Coronary artery (tissue), 2 donors: Measurements from ENCODE around the gene ADAMTS2.

ENCODE experiments used
- DNase-seq: peaks from one replicate; pipeline ENCODE4 v3.0.0-alpha.2; 2017; ENCODE audit warnings: low spot score
- H3K27ac ChIP-seq, 2 donors: fragments of 200-600 bp; sonication (generic); one replicate each; pipeline ENCODE4 v1.5.1; 2016 to 2019
- H3K4me3 ChIP-seq: fragments of 200-600 bp; sonication (generic); 2 replicates; pipeline ENCODE4 v1.5.1; 2016; ENCODE audit warnings: mild to moderate bottlenecking, moderate library complexity
- TF ChIP-seq, protein P1 (sequence below): fragments of 200-600 bp; sonication (generic); IDR thresholded peaks from one replicate; pipeline ENCODE4 v1.5.1; 2019; ENCODE audit warnings: antibody characterized with exemption

Gene ADAMTS2

DNA sequence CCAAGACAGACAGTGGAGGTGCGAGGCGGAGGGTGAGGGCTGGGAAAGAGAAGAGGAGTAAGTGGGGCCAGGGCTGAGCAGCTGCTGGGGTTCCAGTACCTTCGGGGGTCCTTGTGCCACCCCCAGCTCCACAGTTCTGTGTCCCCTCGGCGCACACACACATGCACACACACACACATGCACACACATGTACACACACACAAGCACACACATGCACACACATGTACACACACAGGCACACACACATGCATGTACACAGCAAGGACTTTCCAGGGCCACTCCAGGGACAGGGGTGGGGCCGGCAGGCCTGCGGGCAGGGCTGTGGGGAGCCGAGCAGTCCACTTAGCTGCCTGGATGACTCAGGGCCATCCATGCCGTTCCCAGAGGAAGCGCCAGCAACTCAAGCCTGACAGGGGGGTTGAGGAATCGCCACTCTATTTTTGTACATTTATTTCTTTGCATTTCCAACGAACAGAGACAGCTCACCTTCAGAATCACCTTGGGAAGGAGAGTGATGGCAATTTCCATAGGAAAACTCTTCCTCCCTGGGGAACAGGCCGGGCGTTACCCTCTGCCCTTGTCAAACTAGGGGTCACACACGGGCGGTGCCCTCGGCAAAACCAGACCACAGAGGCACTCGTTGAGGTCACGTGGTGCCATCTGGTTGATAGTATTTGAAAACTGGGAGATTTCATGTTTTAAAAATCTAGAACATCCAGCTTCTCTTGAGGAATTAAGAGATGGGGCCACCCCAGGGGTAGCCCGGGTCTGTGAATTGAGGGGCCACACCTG lies 135.7 kb downstream of the ADAMTS2 start:
- H3K4me3 ChIP-seq: no peak overlapping the region
- no peak overlapping the region for H3K27ac ChIP-seq
- TF ChIP-seq, protein P1, sequence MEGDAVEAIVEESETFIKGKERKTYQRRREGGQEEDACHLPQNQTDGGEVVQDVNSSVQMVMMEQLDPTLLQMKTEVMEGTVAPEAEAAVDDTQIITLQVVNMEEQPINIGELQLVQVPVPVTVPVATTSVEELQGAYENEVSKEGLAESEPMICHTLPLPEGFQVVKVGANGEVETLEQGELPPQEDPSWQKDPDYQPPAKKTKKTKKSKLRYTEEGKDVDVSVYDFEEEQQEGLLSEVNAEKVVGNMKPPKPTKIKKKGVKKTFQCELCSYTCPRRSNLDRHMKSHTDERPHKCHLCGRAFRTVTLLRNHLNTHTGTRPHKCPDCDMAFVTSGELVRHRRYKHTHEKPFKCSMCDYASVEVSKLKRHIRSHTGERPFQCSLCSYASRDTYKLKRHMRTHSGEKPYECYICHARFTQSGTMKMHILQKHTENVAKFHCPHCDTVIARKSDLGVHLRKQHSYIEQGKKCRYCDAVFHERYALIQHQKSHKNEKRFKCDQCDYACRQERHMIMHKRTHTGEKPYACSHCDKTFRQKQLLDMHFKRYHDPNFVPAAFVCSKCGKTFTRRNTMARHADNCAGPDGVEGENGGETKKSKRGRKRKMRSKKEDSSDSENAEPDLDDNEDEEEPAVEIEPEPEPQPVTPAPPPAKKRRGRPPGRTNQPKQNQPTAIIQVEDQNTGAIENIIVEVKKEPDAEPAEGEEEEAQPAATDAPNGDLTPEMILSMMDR: no peak
- DNase-seq: no peak

DNA sequence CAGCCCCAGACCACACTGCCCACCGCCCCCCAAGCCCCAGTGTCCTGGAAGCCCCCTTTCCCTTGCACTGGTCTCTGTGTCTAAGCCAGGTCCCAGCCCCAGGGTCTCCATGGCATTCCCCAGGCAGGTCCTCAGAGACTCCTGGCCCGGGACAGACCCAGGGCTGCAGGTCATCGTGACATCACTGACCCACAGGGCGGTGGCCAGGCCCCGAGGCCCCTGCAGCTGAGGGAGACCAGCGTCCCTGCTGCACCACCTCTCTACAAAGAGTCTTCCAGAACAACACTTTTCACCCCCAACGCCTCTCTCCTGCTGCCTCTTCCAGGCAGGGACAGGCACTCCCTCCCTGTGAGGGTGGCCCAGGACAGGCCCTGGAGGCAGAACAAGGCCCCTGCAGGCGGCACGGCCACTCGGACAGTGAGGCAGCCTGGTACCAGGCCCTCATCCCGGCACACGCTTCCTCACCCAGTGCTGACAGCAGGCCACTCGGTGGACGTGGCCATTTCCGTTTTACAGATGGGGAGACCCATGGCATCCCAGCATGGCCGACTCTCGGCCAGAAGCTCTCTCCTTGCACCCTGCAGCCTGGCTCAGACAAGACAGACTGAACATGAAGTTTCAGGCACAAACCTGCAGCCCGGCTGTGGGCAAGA lies 136.4 kb downstream of the ADAMTS2 start:
- no peak overlapping the region for H3K27ac ChIP-seq
- no peak for DNase-seq
- TF ChIP-seq, protein P1: no peak
- no peak overlapping the region for H3K4me3 ChIP-seq

DNA sequence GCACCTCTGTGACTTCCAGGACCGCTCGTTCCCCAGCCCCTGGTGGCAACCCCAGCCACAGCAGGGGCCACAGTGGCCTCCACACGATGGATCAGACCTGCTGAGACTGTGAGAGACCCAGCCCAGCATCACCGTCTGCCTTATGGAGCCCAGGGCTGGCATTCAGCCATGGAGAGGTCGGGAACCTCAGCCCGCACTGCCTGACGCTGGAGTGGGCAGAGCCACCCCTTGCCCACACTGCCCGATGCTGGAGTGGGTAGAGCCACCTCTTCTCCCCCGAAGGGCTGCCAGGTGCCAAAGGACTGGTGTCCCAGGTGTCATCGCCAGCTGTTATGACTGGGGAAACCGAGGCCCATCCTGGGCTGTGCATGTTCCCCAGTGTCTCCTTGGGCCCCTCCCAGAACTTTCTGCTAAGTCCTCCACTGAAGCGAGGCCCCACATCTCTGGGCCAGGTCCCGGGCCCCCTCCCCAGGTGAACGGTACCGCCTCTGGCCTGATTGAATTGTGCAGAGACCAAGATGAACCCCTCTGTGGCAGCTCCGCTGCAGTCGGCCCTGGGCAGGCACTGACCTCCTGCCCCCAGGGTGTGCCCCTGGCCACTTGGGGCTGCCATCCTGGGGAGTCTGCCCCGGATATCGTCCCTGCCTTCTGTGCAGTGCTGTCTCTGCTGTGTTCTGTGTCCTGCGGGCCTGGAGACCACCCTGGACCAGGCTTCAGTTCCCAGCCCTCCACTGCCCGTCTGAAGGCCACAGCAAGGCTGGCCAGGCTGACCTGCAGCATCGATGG lies 137.1 kb downstream of the ADAMTS2 start:
- Histone ChIP-seq H3K4me3 (no peak overlapping the region), H3K27ac (no peak overlapping the region)
- TF ChIP-seq, protein P1: no peak
- DNase-seq: no peak

DNA sequence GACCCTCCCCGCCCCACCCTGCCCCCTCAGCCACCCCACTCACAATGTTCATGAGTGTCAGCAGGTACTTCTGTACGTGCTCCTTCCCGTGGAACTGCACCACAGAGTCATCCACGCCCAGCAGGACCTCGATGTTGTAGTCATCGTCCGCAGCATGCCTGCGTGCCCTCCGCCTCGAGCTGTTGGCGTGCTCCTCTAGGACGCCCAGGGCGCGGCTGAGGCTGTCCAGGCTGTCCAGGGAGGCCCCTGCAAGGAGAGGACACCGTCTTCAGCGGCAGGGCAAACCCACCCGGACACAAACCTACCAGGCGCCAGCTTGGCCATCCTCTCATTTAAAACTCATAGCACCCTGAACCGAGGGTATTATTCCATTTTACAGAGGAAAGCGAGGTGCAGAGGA lies 137.8 kb downstream of the ADAMTS2 start:
- TF ChIP-seq, protein P1: no peak
- H3K4me3 ChIP-seq: no peak overlapping the region
- DNase-seq: no peak
- no peak overlapping the region for H3K27ac ChIP-seq

DNA sequence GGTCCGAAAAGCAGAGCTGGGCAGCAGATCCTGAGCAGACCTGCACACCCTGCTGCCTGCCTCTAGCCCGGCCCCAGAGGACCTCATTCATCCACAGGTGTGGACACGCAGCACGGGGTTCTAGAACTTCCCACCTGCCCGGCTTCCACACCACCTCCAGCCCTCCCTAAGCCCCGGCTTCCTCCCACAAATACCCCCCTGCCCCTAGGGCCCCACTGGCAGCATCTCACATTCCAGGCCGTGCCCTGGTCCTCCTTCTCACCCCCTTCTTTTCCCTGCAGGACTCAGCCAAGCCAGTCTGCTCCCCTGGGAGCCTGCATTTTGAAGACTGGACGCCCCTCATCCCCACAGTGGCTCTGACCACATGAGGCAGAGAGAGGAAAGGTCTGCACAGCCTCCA lies 138.9 kb downstream of the ADAMTS2 start:
- no peak for DNase-seq
- H3K4me3 ChIP-seq: no peak overlapping the region
- TF ChIP-seq, protein P1: no peak

DNA sequence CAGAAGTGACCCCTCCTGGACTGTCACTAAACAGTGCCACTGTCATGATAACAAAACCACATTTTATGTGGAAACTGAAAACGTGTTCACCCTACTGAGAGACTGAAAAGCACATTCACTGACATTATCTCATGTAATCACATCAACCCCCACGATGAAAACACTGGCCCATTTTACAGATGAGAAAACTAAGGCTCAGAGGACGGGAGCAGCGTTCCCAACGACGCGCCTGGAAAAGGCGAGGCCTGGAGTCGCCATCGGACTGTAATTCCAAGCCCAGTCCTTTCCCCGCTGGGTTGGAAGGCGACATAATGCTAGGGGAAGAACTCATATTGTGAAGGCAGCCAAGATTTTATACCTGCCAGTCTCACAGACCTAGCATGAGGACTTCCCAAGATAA lies 140.0 kb downstream of the ADAMTS2 start:
- TF ChIP-seq, protein P1: no peak
- Histone ChIP-seq H3K27ac (no peak overlapping the region), H3K4me3 (no peak overlapping the region)
- DNase-seq: no peak

More for the DNA sequence above, 138.9 kb downstream of the ADAMTS2 start:
- H3K27ac ChIP-seq: no peak overlapping the region
